Measurements from ENCODE around the gene CRTC2. TPM values are rescaled to one million over a fixed set of nuclear protein-coding genes. Genes with fewer than 3 reads are reported as not detected.
"Not testable (repeated sequence)": the region's sequence is repeated elsewhere in the genome, so short reads cannot be mapped to it uniquely, and the experiment has no call there.

CRTC2 gene, protein sequence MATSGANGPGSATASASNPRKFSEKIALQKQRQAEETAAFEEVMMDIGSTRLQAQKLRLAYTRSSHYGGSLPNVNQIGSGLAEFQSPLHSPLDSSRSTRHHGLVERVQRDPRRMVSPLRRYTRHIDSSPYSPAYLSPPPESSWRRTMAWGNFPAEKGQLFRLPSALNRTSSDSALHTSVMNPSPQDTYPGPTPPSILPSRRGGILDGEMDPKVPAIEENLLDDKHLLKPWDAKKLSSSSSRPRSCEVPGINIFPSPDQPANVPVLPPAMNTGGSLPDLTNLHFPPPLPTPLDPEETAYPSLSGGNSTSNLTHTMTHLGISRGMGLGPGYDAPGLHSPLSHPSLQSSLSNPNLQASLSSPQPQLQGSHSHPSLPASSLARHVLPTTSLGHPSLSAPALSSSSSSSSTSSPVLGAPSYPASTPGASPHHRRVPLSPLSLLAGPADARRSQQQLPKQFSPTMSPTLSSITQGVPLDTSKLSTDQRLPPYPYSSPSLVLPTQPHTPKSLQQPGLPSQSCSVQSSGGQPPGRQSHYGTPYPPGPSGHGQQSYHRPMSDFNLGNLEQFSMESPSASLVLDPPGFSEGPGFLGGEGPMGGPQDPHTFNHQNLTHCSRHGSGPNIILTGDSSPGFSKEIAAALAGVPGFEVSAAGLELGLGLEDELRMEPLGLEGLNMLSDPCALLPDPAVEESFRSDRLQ
- total RNA-seq = 29.4 and 41.9 TPM in 2 replicates
- long read RNA-seq = 0 reads

DNA sequence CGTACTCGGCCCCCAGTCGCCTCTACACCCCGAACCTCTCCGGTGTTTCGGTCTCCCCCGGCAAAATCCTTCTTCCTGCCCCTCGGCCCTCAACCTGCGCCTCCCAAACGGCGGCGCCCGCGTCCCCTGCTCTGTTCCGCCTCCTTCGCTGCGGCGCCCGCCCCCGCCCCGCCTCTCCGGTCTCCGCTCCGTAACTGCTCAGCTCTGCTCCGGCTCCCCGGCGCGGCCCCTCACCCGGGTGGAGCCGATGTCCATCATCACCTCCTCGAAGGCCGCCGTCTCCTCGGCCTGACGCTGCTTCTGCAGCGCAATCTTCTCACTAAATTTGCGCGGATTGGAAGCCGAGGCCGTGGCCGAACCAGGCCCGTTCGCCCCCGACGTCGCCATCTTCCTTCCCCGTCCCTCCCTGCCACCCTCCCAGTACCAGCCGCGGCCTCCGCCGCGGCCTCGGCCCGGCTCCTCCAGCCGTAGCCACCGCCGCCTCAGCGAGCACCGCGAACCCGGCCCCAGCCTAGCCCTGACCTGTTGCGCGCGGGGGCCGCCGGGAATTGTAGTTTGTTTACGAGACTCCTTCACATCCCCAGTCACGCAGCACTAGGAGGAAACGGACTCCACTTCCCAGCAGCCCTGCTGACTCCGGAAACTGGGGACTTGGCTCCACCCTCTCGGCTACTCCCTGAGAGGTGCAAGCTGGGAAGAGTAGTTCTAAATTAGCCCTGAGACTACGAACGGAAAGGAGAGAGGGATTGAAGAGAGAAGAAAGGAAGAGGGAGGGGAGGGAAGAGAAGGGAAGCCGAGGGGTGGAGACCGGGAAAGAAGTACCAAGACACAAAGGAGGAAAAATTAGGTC lies at the start of gene CRTC2:
CRTC2 (minus strand) TSS at position 502 of the 850 bp plus-strand sequence; CDS start at position 387, 115 bp downstream.
- no peaks in the 10 kb centered on the region for H3K27me3 Mint-ChIP-seq (ENCODE audit: unreplicated experiment)
- H3K4me1 Mint-ChIP-seq (ENCODE audit: unreplicated experiment) = peaks cover 48% of the 10 kb centered on the region

DNA sequence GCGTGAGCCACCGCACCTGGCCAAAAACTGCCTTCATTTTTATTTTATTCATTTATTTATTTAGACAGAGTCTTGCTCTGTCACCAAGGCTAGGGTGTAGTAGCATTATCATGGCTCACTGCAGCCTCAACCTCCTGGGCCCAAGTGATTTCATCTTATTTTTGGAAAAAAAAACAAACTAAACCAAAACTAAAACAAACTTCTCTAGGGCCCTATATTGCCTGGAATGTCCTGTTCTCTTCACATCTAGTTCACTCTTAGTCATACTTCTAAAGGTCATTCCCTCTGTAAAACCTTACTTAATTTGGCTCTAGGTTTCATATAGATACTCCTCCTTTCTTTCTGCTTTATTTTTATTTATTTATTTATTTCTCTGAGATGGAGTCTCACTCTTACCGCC lies 47.7 kb upstream of the CRTC2 start:
- H3K27ac Mint-ChIP-seq (ENCODE audit: unreplicated experiment) = peak overlapping the region; percentile 67
- H3K36me3 Mint-ChIP-seq (ENCODE audit: unreplicated experiment) = no peaks in the 10 kb centered on the region
- no peaks in the 10 kb centered on the region for H3K27me3 Mint-ChIP-seq (ENCODE audit: unreplicated experiment)
- TF ChIP-seq, protein P1, sequence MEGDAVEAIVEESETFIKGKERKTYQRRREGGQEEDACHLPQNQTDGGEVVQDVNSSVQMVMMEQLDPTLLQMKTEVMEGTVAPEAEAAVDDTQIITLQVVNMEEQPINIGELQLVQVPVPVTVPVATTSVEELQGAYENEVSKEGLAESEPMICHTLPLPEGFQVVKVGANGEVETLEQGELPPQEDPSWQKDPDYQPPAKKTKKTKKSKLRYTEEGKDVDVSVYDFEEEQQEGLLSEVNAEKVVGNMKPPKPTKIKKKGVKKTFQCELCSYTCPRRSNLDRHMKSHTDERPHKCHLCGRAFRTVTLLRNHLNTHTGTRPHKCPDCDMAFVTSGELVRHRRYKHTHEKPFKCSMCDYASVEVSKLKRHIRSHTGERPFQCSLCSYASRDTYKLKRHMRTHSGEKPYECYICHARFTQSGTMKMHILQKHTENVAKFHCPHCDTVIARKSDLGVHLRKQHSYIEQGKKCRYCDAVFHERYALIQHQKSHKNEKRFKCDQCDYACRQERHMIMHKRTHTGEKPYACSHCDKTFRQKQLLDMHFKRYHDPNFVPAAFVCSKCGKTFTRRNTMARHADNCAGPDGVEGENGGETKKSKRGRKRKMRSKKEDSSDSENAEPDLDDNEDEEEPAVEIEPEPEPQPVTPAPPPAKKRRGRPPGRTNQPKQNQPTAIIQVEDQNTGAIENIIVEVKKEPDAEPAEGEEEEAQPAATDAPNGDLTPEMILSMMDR (IDR thresholded peaks at IDR 0.05) = no peak
- peaks cover 4% of the 10 kb centered on the region for H3K4me1 Mint-ChIP-seq (ENCODE audit: unreplicated experiment)
- no peak for DNase-seq (ENCODE audit: extremely low spot score, unreplicated experiment)
- no peak overlapping the region for H3K4me3 Mint-ChIP-seq (ENCODE audit: unreplicated experiment)
- H3K9me3 Mint-ChIP-seq (ENCODE audit: unreplicated experiment) = no peaks in the 10 kb centered on the region

More for the DNA sequence above, at the start of gene CRTC2:
- Mint-ChIP-seq H3K9me3 (ENCODE audit: unreplicated experiment) (no peaks in the 10 kb centered on the region), H3K4me3 (ENCODE audit: unreplicated experiment) (peak within 1 kb of the TSS; percentile 96), H3K36me3 (ENCODE audit: unreplicated experiment) (peaks cover 14% of the 10 kb centered on the region), H3K27ac (ENCODE audit: unreplicated experiment) (peak within 1 kb of the TSS; percentile 96)
- DNase-seq (ENCODE audit: extremely low spot score, unreplicated experiment) = peak; percentile 99
- TF ChIP-seq, protein P1 (IDR thresholded peaks at IDR 0.05) = no peak

DNA sequence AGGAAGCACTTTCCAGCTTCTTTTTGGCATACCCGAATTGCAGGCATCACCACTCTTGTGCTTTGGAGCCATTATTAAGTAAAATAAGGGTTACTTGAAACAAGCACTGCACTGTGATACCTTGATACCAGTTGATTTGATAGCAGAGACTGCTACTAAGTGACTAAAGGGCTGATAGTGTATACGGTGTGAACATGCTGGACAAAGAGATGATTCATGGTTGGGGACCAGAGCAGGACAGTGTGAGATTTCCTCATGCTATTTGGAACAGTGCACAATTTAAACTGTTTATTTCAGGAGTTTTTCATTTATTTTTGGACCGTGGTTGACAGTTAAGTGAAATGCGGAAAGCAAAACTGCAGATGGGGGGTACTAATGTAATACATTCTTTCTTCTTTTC lies 42.0 kb upstream of the CRTC2 start:
- Mint-ChIP-seq H3K9me3 (ENCODE audit: unreplicated experiment) (peaks cover 3% of the 10 kb centered on the region), H3K27me3 (ENCODE audit: unreplicated experiment) (no peaks in the 10 kb centered on the region), H3K4me3 (ENCODE audit: unreplicated experiment) (no peak overlapping the region), H3K4me1 (ENCODE audit: unreplicated experiment) (no peaks in the 10 kb centered on the region), H3K27ac (ENCODE audit: unreplicated experiment) (no peak overlapping the region), H3K36me3 (ENCODE audit: unreplicated experiment) (peaks cover 4% of the 10 kb centered on the region)
- TF ChIP-seq, protein P1 (IDR thresholded peaks at IDR 0.05) = no peak
- no peak for DNase-seq (ENCODE audit: extremely low spot score, unreplicated experiment)

DNA sequence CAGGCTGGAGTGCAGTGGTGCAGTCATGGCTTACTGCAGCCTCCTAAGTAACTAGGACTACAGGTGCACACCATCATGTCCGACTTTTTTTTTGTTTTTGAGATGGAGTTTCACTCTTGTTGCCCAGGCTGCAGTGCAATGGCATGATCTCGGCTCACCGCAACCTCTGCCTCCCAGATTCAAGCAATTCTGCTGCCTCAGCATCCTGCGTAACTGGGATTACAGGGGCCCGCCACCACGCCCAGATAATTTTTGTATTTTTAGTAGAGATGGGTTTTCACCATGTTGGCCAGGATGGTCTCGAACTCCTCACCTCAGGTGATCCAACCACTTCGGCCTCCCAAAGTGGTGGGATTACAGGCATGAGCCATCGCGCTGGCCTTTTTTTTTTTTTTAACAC lies 38.5 kb upstream of the CRTC2 start:
- peaks cover 19% of the 10 kb centered on the region for H3K36me3 Mint-ChIP-seq (ENCODE audit: unreplicated experiment)
- not testable (repeated sequence) for DNase-seq (ENCODE audit: extremely low spot score, unreplicated experiment); H3K9me3 Mint-ChIP-seq (ENCODE audit: unreplicated experiment); H3K4me3 Mint-ChIP-seq (ENCODE audit: unreplicated experiment); H3K27ac Mint-ChIP-seq (ENCODE audit: unreplicated experiment); H3K4me1 Mint-ChIP-seq (ENCODE audit: unreplicated experiment); H3K27me3 Mint-ChIP-seq (ENCODE audit: unreplicated experiment)

DNA sequence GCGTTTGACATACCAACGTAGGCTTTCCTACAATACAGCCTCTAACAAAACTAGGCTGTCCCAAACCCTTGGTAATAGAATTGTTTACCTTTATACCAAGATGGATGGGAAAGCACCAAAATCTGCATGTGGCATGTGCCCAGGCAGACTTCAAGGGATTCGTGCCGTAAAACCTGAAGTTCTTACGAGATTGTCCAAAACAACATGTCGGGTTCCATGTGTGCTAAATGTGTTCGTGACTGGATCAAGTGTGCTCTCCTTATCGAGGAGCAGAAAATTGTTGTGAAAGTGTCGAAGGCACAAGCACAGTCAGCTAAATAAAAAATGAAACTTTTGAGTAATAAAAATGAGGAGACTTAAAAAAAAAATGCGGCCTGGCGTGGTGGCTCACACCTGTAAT lies 37.2 kb upstream of the CRTC2 start:
- Mint-ChIP-seq H3K9me3 (ENCODE audit: unreplicated experiment) (peaks cover 3% of the 10 kb centered on the region), H3K36me3 (ENCODE audit: unreplicated experiment) (peaks cover 30% of the 10 kb centered on the region)

More for the DNA sequence above, 37.2 kb upstream of the CRTC2 start:
- DNase-seq (ENCODE audit: extremely low spot score, unreplicated experiment) = no peak
- no peak overlapping the region for H3K27ac Mint-ChIP-seq (ENCODE audit: unreplicated experiment)
- no peak overlapping the region for H3K4me3 Mint-ChIP-seq (ENCODE audit: unreplicated experiment)
- peaks cover 18% of the 10 kb centered on the region for H3K4me1 Mint-ChIP-seq (ENCODE audit: unreplicated experiment)
- TF ChIP-seq, protein P1 (IDR thresholded peaks at IDR 0.05) = no peak
- no peaks in the 10 kb centered on the region for H3K27me3 Mint-ChIP-seq (ENCODE audit: unreplicated experiment)
